Uterus (tissue), 2 donors: ENCODE data around the gene CPOX.

ENCODE experiments used
- POLR2A ChIP-seq, 2 donors: fragments of 450-650 bp; IDR thresholded peaks; one replicate each; pipeline ENCODE4 v1.6.1; 2016; ENCODE audit warnings: antibody characterized with exemption in 2 of 2, mild to moderate bottlenecking in 1 of 2, moderate library complexity in 1 of 2
- TF ChIP-seq, protein P1 (sequence below), 4 experiments: fragments of 200-600 bp in 2 of 4; fragments of 450-650 bp in 2 of 4; sonication (generic) in 2 of 4; IDR thresholded peaks; one replicate each; pipeline ENCODE4 v1.5.1; 2016 to 2019; ENCODE audit warnings: antibody characterized with exemption in 4 of 4, mild to moderate bottlenecking in 2 of 4, moderate library complexity in 1 of 4

DNA sequence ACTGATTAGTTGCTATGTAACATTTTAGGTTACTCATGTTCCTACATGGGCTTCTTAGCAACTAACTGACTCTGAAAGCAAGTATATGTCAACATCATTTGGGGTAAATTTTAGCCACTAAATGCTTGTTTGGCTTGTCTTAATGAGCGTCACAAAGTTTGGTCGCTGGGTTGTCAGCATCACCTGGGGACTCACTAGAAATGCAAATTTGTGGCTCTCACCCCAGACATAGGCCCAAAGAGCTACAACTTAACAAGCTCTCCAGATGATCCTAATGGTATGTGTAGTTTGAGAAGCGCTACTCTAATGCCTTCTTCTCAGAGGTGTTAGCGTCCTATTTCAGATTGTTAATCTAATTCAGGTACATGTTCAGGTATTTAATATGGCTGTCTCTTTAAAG is 32.7 kb upstream of the CPOX start:
- TF ChIP-seq, protein P1, sequence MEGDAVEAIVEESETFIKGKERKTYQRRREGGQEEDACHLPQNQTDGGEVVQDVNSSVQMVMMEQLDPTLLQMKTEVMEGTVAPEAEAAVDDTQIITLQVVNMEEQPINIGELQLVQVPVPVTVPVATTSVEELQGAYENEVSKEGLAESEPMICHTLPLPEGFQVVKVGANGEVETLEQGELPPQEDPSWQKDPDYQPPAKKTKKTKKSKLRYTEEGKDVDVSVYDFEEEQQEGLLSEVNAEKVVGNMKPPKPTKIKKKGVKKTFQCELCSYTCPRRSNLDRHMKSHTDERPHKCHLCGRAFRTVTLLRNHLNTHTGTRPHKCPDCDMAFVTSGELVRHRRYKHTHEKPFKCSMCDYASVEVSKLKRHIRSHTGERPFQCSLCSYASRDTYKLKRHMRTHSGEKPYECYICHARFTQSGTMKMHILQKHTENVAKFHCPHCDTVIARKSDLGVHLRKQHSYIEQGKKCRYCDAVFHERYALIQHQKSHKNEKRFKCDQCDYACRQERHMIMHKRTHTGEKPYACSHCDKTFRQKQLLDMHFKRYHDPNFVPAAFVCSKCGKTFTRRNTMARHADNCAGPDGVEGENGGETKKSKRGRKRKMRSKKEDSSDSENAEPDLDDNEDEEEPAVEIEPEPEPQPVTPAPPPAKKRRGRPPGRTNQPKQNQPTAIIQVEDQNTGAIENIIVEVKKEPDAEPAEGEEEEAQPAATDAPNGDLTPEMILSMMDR (IDR thresholded peaks at IDR 0.05) = no peak
- no peak for TF ChIP-seq POLR2A (IDR thresholded peaks at IDR 0.05)
